IMR-90 (cell line): ENCODE data around the gene UBP1. TPM values are rescaled to one million over a fixed set of nuclear protein-coding genes. Genes with fewer than 3 reads are reported as not detected.

Experiments
- ATAC-seq: fragments of 200-7000 bp; cut with Tn5 transposase; 2 replicates; pipeline ENCODE4 v1.9.1; 2020; ENCODE audit warnings: low read depth, mild to moderate bottlenecking, moderate library complexity
- BruUV-seq: library from RNA; stranded (reverse); fragments of 400-500 nt; replicated peaks from 2 replicates; lab custom pipeline; 2021; lab: Mats Ljungman, UMichigan
- CTCF ChIA-PET: fragments of 300-600 bp; formaldehyde crosslinking; extraction: SDS; loops from one replicate; lab custom pipeline; 2021; ENCODE audit warnings: antibody characterized with exemption; lab: Yijun Ruan, JAX
- POLR2A ChIA-PET: fragments of 300-600 bp; sonication (Branson Sonifier 250); formaldehyde crosslinking; loops from one replicate; lab custom pipeline; 2022; ENCODE audit warnings: antibody characterized with exemption; ENCODE audit not compliant: unreplicated experiment; lab: Charles Lee
- DNase-seq: peaks from one replicate; pipeline ENCODE4 v3.0.0; 2013
- H2AFZ ChIP-seq: replicated peaks from 2 replicates; pipeline ENCODE3; 2013; ENCODE audit warnings: low read length, mild to moderate bottlenecking; ENCODE audit not compliant: poor library complexity
- H2AK5ac ChIP-seq: 2 replicates; pipeline ENCODE4 v1.6.1; 2013; ENCODE audit warnings: low read depth, low read length, inconsistent platforms
- H2AK9ac ChIP-seq: replicated peaks from 2 replicates; pipeline ENCODE3; 2013; ENCODE audit warnings: mild to moderate bottlenecking, low read depth, low read length, moderate library complexity; ENCODE audit not compliant: poor library complexity
- H2BK120ac ChIP-seq: 2 replicates; pipeline ENCODE4 v1.6.1; 2013; ENCODE audit warnings: low read depth, low read length, inconsistent platforms
- H2BK15ac ChIP-seq: 3 replicates; pipeline ENCODE4 v1.6.1; 2013; ENCODE audit warnings: low read depth, low read length, inconsistent platforms
- H2BK20ac ChIP-seq: 2 replicates; pipeline ENCODE4 v1.6.1; 2013; ENCODE audit warnings: low read depth, mild to moderate bottlenecking, inconsistent platforms, low read length, moderate library complexity
- H2BK5ac ChIP-seq: 2 replicates; pipeline ENCODE4 v1.6.1; 2013; ENCODE audit warnings: mild to moderate bottlenecking, low read depth, low read length, inconsistent platforms; ENCODE audit not compliant: poor library complexity, severe bottlenecking
- H3K14ac ChIP-seq: replicated peaks from 2 replicates; pipeline ENCODE4 v1.6.1; 2013; ENCODE audit warnings: low read depth, low read length, inconsistent platforms
- H3K18ac ChIP-seq: 2 replicates; pipeline ENCODE4 v1.6.1; 2013; ENCODE audit warnings: low read depth, low read length, control low read depth
- H3K23ac ChIP-seq: 2 replicates; pipeline ENCODE4 v1.6.1; 2013; ENCODE audit warnings: low read depth, low read length, inconsistent platforms
- H3K27ac ChIP-seq: 2 replicates; pipeline ENCODE4 v1.5.1; 2013; ENCODE audit warnings: mild to moderate bottlenecking, control low read depth, low read length; ENCODE audit not compliant: insufficient read depth
- H3K27me3 ChIP-seq: 2 replicates; pipeline ENCODE4 v1.6.1; 2013; ENCODE audit warnings: low read length; ENCODE audit not compliant: control insufficient read depth, insufficient read depth
- H3K36me3 ChIP-seq: 2 replicates; pipeline ENCODE4 v1.6.1; 2013; ENCODE audit warnings: low read length, mixed read lengths; ENCODE audit not compliant: control insufficient read depth, insufficient read depth
- H3K4ac ChIP-seq: 2 replicates; pipeline ENCODE4 v1.6.1; 2013; ENCODE audit warnings: low read depth, low read length, inconsistent platforms
- H3K4me1 ChIP-seq: 2 replicates; pipeline ENCODE4 v1.6.1; 2013; ENCODE audit warnings: low read length, mixed read lengths; ENCODE audit not compliant: control insufficient read depth, insufficient read depth
- H3K4me2 ChIP-seq: 2 replicates; pipeline ENCODE4 v1.6.1; 2013; ENCODE audit warnings: low read depth, mild to moderate bottlenecking, control low read depth, low read length, moderate library complexity
- H3K4me3 ChIP-seq: 2 replicates; pipeline ENCODE4 v1.5.1; 2013; ENCODE audit warnings: low read depth, mild to moderate bottlenecking, control low read depth, low read length, moderate library complexity; ENCODE audit not compliant: insufficient read depth
- H3K56ac ChIP-seq: 2 replicates; pipeline ENCODE4 v1.6.1; 2013; ENCODE audit warnings: low read length, inconsistent platforms; ENCODE audit not compliant: insufficient read depth; ENCODE audit errors: extremely low read depth
- H3K79me1 ChIP-seq, 2 experiments: 2 replicates each; pipeline ENCODE4 v1.6.1; 2013; ENCODE audit warnings: low read length in 2 of 2, inconsistent platforms in 1 of 2, low read depth in 1 of 2
- H3K9ac ChIP-seq: 2 replicates; pipeline ENCODE4 v1.6.1; 2013; ENCODE audit warnings: low read depth, low read length, control low read depth
- H3K9me1 ChIP-seq: 2 replicates; pipeline ENCODE4 v1.6.1; 2013; ENCODE audit warnings: low read length, inconsistent platforms; ENCODE audit not compliant: insufficient read depth
- H3K9me3 ChIP-seq: 2 replicates; pipeline ENCODE4 v1.6.1; 2013; ENCODE audit warnings: low read length; ENCODE audit not compliant: control insufficient read depth, insufficient read depth
- H4K20me1 ChIP-seq: 2 replicates; pipeline ENCODE4 v1.6.1; 2013; ENCODE audit warnings: low read length, inconsistent platforms; ENCODE audit not compliant: insufficient read depth
- H4K5ac ChIP-seq: 2 replicates; pipeline ENCODE4 v1.6.1; 2013; ENCODE audit warnings: mild to moderate bottlenecking, low read depth, low read length, control low read depth
- H4K8ac ChIP-seq, 2 experiments: 2 replicates each; pipeline ENCODE4 v1.6.1; 2013; ENCODE audit warnings: low read depth in 2 of 2, low read length in 2 of 2, control low read depth in 1 of 2, inconsistent platforms in 1 of 2
- H4K91ac ChIP-seq: 2 replicates; pipeline ENCODE4 v1.6.1; 2013; ENCODE audit warnings: low read depth, low read length, inconsistent platforms; ENCODE audit not compliant: insufficient read depth
- BHLHE40 ChIP-seq: fragments of 150-350 bp; IDR thresholded peaks from 2 replicates; pipeline ENCODE4 v1.6.1; 2016; ENCODE audit warnings: mild to moderate bottlenecking, low read depth, low read length
- CEBPB ChIP-seq: IDR thresholded peaks from 2 replicates; pipeline ENCODE4 v1.6.1; 2012; ENCODE audit warnings: low read depth, low read length, improper control_type of control experiment
- CHD1 ChIP-seq: IDR thresholded peaks from 2 replicates; pipeline ENCODE4 v1.6.1; 2012; ENCODE audit warnings: low read depth, low read length, improper control_type of control experiment
- CTCF ChIP-seq: conservative IDR thresholded peaks from 2 replicates; pipeline ENCODE4 v1.5.1; 2012; ENCODE audit warnings: mild to moderate bottlenecking, low read depth, low read length, improper control_type of control experiment
- ELK1 ChIP-seq: fragments of 150-350 bp; IDR thresholded peaks from 2 replicates; pipeline ENCODE4 v1.6.1; 2016; ENCODE audit warnings: low read depth, mild to moderate bottlenecking, low read length, moderate library complexity, borderline replicate concordance
- FOS ChIP-seq: fragments of 150-350 bp; IDR thresholded peaks from 2 replicates; pipeline ENCODE4 v1.6.1; 2016; ENCODE audit warnings: low read depth, low read length
- MAFK ChIP-seq: IDR thresholded peaks from 2 replicates; pipeline ENCODE4 v1.6.1; 2012; ENCODE audit warnings: low read depth, low read length, improper control_type of control experiment
- MAZ ChIP-seq: IDR thresholded peaks from 2 replicates; pipeline ENCODE4 v1.6.1; 2012; ENCODE audit warnings: low read depth, mild to moderate bottlenecking, low read length, improper control_type of control experiment, moderate library complexity, borderline replicate concordance
- MXI1 ChIP-seq: IDR thresholded peaks from 2 replicates; pipeline ENCODE4 v1.6.1; 2012; ENCODE audit warnings: low read depth, mild to moderate bottlenecking, low read length, moderate library complexity, borderline replicate concordance
- NFE2L2 ChIP-seq: fragments of 150-350 bp; IDR thresholded peaks from 2 replicates; pipeline ENCODE4 v1.6.1; 2016; ENCODE audit warnings: low read depth, mild to moderate bottlenecking, low read length
- POLR2A ChIP-seq: IDR thresholded peaks from 2 replicates; pipeline ENCODE4 v1.6.1; 2012; ENCODE audit warnings: mild to moderate bottlenecking, low read depth, low read length
- RAD21 ChIP-seq: IDR thresholded peaks from 2 replicates; pipeline ENCODE4 v1.6.1; 2012; ENCODE audit warnings: low read length, improper control_type of control experiment
- RCOR1 ChIP-seq: IDR thresholded peaks from 2 replicates; pipeline ENCODE4 v1.6.1; 2012; ENCODE audit warnings: mild to moderate bottlenecking, low read length, improper control_type of control experiment; ENCODE audit not compliant: insufficient replicate concordance
- RFX5 ChIP-seq: IDR thresholded peaks from 2 replicates; pipeline ENCODE4 v1.8.0; 2012; ENCODE audit warnings: low read depth, mild to moderate bottlenecking, low read length, moderate library complexity
- SMC3 ChIP-seq: fragments of 150-350 bp; IDR thresholded peaks from 2 replicates; pipeline ENCODE4 v1.6.1; 2016; ENCODE audit warnings: low read depth, mild to moderate bottlenecking, antibody characterized with exemption, low read length, moderate library complexity
- USF2 ChIP-seq: fragments of 150-350 bp; IDR thresholded peaks from 2 replicates; pipeline ENCODE4 v1.6.1; 2017; ENCODE audit warnings: mild to moderate bottlenecking, antibody characterized with exemption, low read length, low read depth
- WGBS, 2 experiments: methylation state at CpG; one replicate each; pipeline versions ENCODE4 v1.1.5 to v1.1.7; 2013; ENCODE audit warnings: missing lambda C conversion rate in 2 of 2; ENCODE audit not compliant: insufficient read length in 1 of 2; ENCODE audit errors: extremely low coverage in 2 of 2; 5-methylcytosine and 5-hydroxymethylcytosine counted together
- dilution Hi-C: fragments of 300-500 bp; cut with HindIII; formaldehyde crosslinking; loops from one replicate; pipeline ENCODE4 v1.14.3; 2018; ENCODE audit warnings: low sequenced_read_pairs; ENCODE audit not compliant: unreplicated experiment
- in situ Hi-C: fragments of 300-500 bp; cut with MboI; formaldehyde crosslinking; loops from 3 replicates; pipeline ENCODE4 v1.14.3; 2019; ENCODE audit warnings: low sequenced_read_pairs, inconsistent platforms, mixed read lengths
- intact Hi-C: fragments of 100-400 bp; cut with micrococcal nuclease; formaldehyde crosslinking; loops from 2 replicates; pipeline ENCODE4 v1.10.0; 2022
- polyA plus RNA-seq, 3 experiments: library from polyadenylated mRNA; depleted of rRNA; stranded (reverse); fragments of >200 nt; gene quantifications; 2 replicates each; pipeline ENCODE4 v1.2.3, GENCODE V29; 2012; ENCODE audit warnings: low replicate concordance in 1 of 3
- total RNA-seq: library from RNA; depleted of rRNA; stranded (reverse); fragments of >200 nt; gene quantifications from 2 replicates; pipeline ENCODE4 v1.2.3, GENCODE V29; 2012

UBP1 gene
- total and polyA plus RNA-seq, 2 of the 4 experiments (the other 2 are of a cell fraction), result 56.3 to 73.8 TPM

- no peak overlapping the region for H4K91ac ChIP-seq
- H2AK5ac ChIP-seq, result no peak overlapping the region
- no peak overlapping the region for H4K5ac ChIP-seq
- no peak overlapping the region for H2AK9ac ChIP-seq
- peaks cover 17 to 54% of the 10 kb centered on the region in 2 experiments for H3K79me1 ChIP-seq
- no peak overlapping the region for H3K14ac ChIP-seq
- no peak overlapping the region for H3K56ac ChIP-seq
- DNase-seq (no peak), ATAC-seq (no peak)
- in situ Hi-C loops (no loop called here), intact Hi-C loops (no loop called here), dilution Hi-C loops (no loop called here)
- WGBS, 2 experiments, result no CpG with 5 or more reads among the region's 2 CpGs
- H4K8ac ChIP-seq, result no peak overlapping the region
- no peaks in the 10 kb centered on the region for H3K9me3 ChIP-seq
- no peaks in the 10 kb centered on the region for H3K27me3 ChIP-seq
- no peak overlapping the region for H2BK20ac ChIP-seq
- H3K18ac ChIP-seq, result no peak overlapping the region
- 0 out of 2 replicates have a peak, but pooled peaks cover 2% of the 10 kb centered on the region for H3K4me1 ChIP-seq
- H2BK5ac ChIP-seq, result no peak overlapping the region
- no peak for TF ChIP-seq MAFK
- TF ChIP-seq CHD1, result no peak
- TF ChIP-seq MAZ, result no peak
- no peak for TF ChIP-seq ELK1
- TF ChIP-seq CTCF, result no peak
- TF ChIP-seq NFE2L2, result no peak
- TF ChIP-seq FOS, result no peak
- no peak for TF ChIP-seq RAD21
- no peak for TF ChIP-seq CEBPB
- TF ChIP-seq USF2, result no peak
- TF ChIP-seq MXI1, result no peak
- no peak for TF ChIP-seq RCOR1
- TF ChIP-seq POLR2A, result no peak
- TF ChIP-seq BHLHE40, result no peak
- TF ChIP-seq SMC3, result no peak
- TF ChIP-seq RFX5, result no peak
- H3K4me2 ChIP-seq, result no peak overlapping the region
- H2BK120ac ChIP-seq, result no peak overlapping the region
- no peak overlapping the region for H2BK15ac ChIP-seq
- H3K27ac ChIP-seq, result no peak overlapping the region
- peaks cover 16% of the 10 kb centered on the region for H4K20me1 ChIP-seq
- peaks cover 5% of the 10 kb centered on the region for H3K9me1 ChIP-seq
- no TSS peak for BruUV-seq
- no peak overlapping the region for H3K23ac ChIP-seq
- no peak overlapping the region for H3K4me3 ChIP-seq
- ChIA-PET CTCF (no interaction called here), POLR2A (no interaction called here)
- H3K36me3 ChIP-seq, result peaks cover 20% of the 10 kb centered on the region
- H3K9ac ChIP-seq, result no peak overlapping the region
- H2AFZ ChIP-seq, result no peak overlapping the region
- H3K4ac ChIP-seq, result no peak overlapping the region
Observed at GRCh38 chr3:33420966-33421365, 19.2 kb downstream of the UBP1 start.
